ENCODE data around the gene ASXL1.

The ASXL1 gene

DNA sequence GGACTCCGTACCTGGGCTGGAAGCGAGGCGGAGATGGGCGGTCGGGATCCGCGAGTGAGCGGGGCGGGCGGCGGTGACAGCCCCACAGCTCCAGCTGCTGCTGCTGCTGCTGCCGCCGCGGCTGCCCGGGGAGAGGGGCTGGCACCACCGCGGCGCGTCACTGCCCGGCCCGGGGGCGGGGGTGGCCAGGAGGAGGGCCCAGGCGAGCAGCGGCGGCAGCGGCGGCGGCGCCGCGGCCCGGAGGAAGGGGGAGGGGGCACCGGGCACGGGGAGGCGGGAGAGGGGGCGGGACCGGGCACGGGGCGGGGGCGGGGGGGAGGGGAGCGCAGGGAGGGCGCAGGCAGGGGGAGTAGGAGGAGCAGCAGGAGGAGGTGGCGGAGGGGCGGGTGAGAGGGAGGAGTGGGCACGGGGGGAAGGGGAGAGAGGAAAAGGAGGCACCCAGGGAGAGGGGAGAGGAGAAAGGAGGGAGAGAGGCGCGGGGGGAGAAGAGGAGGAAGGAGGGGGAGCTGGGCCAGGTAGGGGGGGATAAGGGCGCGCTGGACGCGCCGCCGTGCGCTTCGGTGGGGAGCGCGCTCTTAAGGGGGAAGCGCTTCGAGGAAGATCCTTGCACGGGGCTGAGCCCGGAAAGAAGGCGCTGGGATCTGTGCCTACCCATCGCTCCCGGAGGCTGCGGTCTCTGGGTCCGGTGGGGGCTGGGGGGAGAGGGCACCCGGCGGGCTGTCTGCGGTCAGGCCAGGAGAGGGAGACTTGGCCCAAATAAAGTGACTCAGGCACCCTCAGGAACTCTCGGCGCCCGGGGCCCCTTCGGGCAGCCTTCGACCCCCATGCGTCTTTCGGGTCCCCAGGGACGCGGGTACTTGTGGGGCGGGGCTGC, 125.5 kb downstream of the ASXL1 start:
- peak; percentile 79 for DNase-seq

- DNase-seq: no peak
These were observed 126.3 kb downstream of the ASXL1 start for GRCh38 chr20:32484225-32484957.

DNA sequence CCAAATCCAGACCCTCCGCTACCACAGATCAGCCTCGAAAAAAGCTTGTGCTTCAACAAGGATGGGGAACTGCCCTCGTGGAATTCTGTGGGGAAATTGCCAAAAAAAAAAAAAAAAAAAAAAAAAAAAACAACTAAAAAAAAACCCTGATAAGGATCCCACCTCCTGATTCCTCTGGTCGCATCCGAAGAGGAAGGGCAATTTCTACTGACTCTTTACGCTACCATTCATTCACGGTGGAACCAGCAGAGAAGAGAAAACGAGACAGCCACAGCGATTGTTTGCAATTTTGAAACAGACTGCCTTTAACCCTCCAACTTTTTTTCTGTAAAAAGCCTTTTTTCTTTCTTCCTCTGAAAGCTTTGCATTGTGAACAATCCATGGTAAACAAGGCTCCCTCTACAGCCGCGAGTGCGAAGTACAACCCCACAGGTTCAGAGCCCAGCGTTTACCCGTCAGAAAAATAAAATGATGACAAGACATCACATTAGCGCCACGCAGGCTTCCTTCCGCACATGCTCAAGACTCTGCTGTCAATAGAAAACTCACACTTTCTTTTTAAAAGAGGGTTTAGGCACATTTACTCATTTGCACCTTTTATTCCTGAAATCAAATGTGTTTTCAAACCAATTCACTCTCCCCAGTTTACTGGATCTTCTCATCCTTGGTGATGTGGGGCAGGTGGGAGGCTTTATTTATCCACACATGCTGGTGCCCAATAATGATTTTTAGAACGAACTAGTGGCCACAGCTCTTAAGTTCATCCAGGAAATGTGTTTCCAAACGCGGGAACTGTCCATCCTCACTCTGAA, 127.0 kb downstream of the ASXL1 start:
- DNase-seq: peak; percentile 47

GRCh38 chr20:32485770-32486478, 127.8 kb downstream of the ASXL1 start:
- no peak for DNase-seq

- no peak for DNase-seq
These were observed 129.2 kb downstream of the ASXL1 start for GRCh38 chr20:32487381-32487780.

GRCh38 chr20:32488066-32488838, 130.1 kb downstream of the ASXL1 start:
- no peak for DNase-seq

Measured in NCI-H226 (cell line).